GM12878 (cell line): ENCODE data around the gene PITPNC1. TPM values are rescaled to one million over a fixed set of nuclear protein-coding genes. Genes with fewer than 3 reads are reported as not detected.

Source experiments
- ESRRA ChIP-seq: IDR thresholded peaks from 2 replicates; pipeline ENCODE4 v1.6.1; 2012; ENCODE audit warnings: mild to moderate bottlenecking, low read length, improper control_type of control experiment
- FOS ChIP-seq: IDR thresholded peaks from 3 replicates; pipeline ENCODE4 v1.6.1; 2011; ENCODE audit warnings: borderline replicate concordance; ENCODE audit not compliant: insufficient read length; ENCODE audit errors: extremely low read depth
- FOXM1 ChIP-seq: IDR thresholded peaks from 2 replicates; pipeline ENCODE4 v1.6.1; 2012; ENCODE audit warnings: low read depth, mild to moderate bottlenecking, inconsistent platforms, low read length, moderate library complexity
- HDAC6 ChIP-seq: fragments of 200-600 bp; sonication (generic); IDR thresholded peaks from one replicate; pipeline ENCODE4 v1.8.0; 2017; ENCODE audit warnings: antibody characterized with exemption; ENCODE audit not compliant: unreplicated experiment
- NBN ChIP-seq: fragments of 450-650 bp; IDR thresholded peaks from 2 replicates; pipeline ENCODE4 v1.6.1; 2016
- STAT1 ChIP-seq: fragments of 450-650 bp; conservative IDR thresholded peaks from 2 replicates; pipeline ENCODE4 v1.6.1; 2014; ENCODE audit warnings: antibody characterized with exemption, mild to moderate bottlenecking
- SUPT20H ChIP-seq: IDR thresholded peaks from 2 replicates; pipeline ENCODE4 v1.6.1; 2011; ENCODE audit warnings: low read depth, mild to moderate bottlenecking, low read length, moderate library complexity, borderline replicate concordance; ENCODE audit not compliant: control insufficient read depth
- polyA plus RNA-seq, 11 experiments: library from polyadenylated mRNA; depleted of rRNA in 4 of 11; unstranded in 6 of 11; stranded (reverse) in 5 of 11; fragments of >200 nt; fragmentation: Nextera tagmentation in 4 of 11; fragmentation: Illumina TruSeq in 1 of 11; extraction: Ambion mirVana in 4 of 11; extraction: Trizol in 1 of 11; gene quantifications; 1 replicate in 1 of 11; 2 replicates in 10 of 11; pipeline versions ENCODE4 v1.2.1 to v1.2.3, GENCODE V29; 2011 to 2016; ENCODE audit warnings: inconsistent platforms in 2 of 11, missing spikeins in 2 of 11, low read depth in 1 of 11
- total RNA-seq, 4 experiments: library from RNA; depleted of rRNA in 3 of 4; stranded (reverse); fragments of >200 nt in 3 of 4; fragmentation: Illumina TruSeq in 1 of 4; extraction: Trizol in 1 of 4; gene quantifications; 2 replicates each; pipeline versions ENCODE4 v1.2.1 to v1.2.3, GENCODE V29; 2013 to 2021
- TF ChIP-seq, protein P1 (sequence below): IDR thresholded peaks from 2 replicates; pipeline ENCODE4 v1.6.1; 2012; ENCODE audit warnings: improper control_type of control experiment, low read depth, low read length; ENCODE audit not compliant: insufficient replicate concordance
- TF ChIP-seq, protein P2 (sequence below): fragments of 450-650 bp; IDR thresholded peaks from 2 replicates; pipeline ENCODE4 v1.6.1; 2017; ENCODE audit warnings: mild to moderate bottlenecking, moderate library complexity
- TF ChIP-seq, protein P3 (sequence below): fragments of 450-650 bp; IDR thresholded peaks from 2 replicates; pipeline ENCODE4 v1.6.1; 2018; ENCODE audit warnings: borderline replicate concordance, mild to moderate bottlenecking; ENCODE audit not compliant: partially characterized antibody

The PITPNC1 gene
- total and polyA plus RNA-seq, 10 of the 15 experiments (the other 5 are each of a cell fraction or from before 2014, with no cell fraction given), result 12.2 to 62.4 (median 47.3) TPM

DNA sequence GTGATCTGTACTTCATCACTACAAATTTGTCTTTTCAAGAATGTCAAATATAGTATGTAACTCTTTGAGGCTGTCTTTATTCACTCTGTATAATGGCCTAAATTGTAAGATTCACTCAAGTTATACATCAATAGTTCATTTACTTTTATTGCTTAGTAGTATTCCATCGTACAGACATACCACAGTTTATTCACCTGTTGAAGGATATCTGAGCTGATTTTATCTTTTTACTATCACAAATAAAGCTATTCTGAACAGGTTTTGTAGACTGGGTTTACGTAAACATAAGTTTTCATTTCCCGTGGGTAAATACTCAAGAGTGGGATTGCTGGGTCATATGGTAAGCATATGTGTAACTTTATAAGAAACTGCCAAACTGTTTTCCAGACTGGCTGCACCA, 29.3 kb upstream of the PITPNC1 start (continued):
- TF ChIP-seq, protein P1, sequence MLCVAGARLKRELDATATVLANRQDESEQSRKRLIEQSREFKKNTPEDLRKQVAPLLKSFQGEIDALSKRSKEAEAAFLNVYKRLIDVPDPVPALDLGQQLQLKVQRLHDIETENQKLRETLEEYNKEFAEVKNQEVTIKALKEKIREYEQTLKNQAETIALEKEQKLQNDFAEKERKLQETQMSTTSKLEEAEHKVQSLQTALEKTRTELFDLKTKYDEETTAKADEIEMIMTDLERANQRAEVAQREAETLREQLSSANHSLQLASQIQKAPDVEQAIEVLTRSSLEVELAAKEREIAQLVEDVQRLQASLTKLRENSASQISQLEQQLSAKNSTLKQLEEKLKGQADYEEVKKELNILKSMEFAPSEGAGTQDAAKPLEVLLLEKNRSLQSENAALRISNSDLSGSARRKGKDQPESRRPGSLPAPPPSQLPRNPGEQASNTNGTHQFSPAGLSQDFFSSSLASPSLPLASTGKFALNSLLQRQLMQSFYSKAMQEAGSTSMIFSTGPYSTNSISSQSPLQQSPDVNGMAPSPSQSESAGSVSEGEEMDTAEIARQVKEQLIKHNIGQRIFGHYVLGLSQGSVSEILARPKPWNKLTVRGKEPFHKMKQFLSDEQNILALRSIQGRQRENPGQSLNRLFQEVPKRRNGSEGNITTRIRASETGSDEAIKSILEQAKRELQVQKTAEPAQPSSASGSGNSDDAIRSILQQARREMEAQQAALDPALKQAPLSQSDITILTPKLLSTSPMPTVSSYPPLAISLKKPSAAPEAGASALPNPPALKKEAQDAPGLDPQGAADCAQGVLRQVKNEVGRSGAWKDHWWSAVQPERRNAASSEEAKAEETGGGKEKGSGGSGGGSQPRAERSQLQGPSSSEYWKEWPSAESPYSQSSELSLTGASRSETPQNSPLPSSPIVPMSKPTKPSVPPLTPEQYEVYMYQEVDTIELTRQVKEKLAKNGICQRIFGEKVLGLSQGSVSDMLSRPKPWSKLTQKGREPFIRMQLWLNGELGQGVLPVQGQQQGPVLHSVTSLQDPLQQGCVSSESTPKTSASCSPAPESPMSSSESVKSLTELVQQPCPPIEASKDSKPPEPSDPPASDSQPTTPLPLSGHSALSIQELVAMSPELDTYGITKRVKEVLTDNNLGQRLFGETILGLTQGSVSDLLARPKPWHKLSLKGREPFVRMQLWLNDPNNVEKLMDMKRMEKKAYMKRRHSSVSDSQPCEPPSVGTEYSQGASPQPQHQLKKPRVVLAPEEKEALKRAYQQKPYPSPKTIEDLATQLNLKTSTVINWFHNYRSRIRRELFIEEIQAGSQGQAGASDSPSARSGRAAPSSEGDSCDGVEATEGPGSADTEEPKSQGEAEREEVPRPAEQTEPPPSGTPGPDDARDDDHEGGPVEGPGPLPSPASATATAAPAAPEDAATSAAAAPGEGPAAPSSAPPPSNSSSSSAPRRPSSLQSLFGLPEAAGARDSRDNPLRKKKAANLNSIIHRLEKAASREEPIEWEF, result no peak
- no peak for TF ChIP-seq FOS
- TF ChIP-seq SUPT20H, result no peak
- TF ChIP-seq ESRRA, result no peak
- TF ChIP-seq FOXM1, result no peak
- TF ChIP-seq NBN, result no peak
- TF ChIP-seq, protein P2, sequence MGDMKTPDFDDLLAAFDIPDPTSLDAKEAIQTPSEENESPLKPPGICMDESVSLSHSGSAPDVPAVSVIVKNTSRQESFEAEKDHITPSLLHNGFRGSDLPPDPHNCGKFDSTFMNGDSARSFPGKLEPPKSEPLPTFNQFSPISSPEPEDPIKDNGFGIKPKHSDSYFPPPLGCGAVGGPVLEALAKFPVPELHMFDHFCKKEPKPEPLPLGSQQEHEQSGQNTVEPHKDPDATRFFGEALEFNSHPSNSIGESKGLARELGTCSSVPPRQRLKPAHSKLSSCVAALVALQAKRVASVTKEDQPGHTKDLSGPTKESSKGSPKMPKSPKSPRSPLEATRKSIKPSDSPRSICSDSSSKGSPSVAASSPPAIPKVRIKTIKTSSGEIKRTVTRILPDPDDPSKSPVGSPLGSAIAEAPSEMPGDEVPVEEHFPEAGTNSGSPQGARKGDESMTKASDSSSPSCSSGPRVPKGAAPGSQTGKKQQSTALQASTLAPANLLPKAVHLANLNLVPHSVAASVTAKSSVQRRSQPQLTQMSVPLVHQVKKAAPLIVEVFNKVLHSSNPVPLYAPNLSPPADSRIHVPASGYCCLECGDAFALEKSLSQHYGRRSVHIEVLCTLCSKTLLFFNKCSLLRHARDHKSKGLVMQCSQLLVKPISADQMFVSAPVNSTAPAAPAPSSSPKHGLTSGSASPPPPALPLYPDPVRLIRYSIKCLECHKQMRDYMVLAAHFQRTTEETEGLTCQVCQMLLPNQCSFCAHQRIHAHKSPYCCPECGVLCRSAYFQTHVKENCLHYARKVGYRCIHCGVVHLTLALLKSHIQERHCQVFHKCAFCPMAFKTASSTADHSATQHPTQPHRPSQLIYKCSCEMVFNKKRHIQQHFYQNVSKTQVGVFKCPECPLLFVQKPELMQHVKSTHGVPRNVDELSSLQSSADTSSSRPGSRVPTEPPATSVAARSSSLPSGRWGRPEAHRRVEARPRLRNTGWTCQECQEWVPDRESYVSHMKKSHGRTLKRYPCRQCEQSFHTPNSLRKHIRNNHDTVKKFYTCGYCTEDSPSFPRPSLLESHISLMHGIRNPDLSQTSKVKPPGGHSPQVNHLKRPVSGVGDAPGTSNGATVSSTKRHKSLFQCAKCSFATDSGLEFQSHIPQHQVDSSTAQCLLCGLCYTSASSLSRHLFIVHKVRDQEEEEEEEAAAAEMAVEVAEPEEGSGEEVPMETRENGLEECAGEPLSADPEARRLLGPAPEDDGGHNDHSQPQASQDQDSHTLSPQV, result no peak
- TF ChIP-seq HDAC6, result no peak
- TF ChIP-seq, protein P3, sequence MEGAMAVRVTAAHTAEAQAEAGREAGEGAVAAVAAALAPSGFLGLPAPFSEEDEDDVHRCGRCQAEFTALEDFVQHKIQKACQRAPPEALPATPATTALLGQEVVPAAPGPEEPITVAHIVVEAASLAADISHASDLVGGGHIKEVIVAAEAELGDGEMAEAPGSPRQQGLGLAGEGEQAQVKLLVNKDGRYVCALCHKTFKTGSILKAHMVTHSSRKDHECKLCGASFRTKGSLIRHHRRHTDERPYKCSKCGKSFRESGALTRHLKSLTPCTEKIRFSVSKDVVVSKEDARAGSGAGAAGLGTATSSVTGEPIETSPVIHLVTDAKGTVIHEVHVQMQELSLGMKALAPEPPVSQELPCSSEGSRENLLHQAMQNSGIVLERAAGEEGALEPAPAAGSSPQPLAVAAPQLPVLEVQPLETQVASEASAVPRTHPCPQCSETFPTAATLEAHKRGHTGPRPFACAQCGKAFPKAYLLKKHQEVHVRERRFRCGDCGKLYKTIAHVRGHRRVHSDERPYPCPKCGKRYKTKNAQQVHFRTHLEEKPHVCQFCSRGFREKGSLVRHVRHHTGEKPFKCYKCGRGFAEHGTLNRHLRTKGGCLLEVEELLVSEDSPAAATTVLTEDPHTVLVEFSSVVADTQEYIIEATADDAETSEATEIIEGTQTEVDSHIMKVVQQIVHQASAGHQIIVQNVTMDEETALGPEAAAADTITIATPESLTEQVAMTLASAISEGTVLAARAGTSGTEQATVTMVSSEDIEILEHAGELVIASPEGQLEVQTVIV, result no peak
- no peak for TF ChIP-seq STAT1
